ENCODE measurements around the gene DNPEP. TPM values are rescaled to one million over a fixed set of nuclear protein-coding genes. Genes with fewer than 3 reads are reported as not detected.
"Not testable (repeated sequence)": the region's sequence is repeated elsewhere in the genome, so short reads cannot be mapped to it uniquely, and the experiment has no call there.

The DNPEP gene
- total RNA-seq, 4 donors from 2014 or later = 35.9 to 49.5 (median 41.6) TPM

DNA sequence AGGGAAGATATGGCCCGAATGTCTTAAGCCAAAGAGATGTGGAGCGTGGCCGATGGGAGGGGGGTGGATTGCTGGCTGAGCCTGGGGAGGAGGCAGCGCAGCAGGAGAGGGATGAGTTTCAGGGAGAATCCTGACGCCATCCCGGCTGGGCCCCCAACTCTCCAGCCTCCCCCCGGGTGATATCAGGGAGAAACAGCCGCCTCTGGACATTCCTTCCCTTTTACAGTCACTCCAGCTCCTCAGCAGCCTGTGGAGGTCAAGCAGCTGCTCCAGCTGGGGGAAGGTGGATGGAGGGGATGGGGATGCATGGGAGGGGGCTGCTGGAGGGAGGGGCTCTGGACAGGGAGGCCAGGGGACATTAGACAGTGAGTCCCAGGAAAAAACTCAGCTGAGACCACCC lies 20.9 kb upstream of the DNPEP start:
- TF ChIP-seq, protein P1, sequence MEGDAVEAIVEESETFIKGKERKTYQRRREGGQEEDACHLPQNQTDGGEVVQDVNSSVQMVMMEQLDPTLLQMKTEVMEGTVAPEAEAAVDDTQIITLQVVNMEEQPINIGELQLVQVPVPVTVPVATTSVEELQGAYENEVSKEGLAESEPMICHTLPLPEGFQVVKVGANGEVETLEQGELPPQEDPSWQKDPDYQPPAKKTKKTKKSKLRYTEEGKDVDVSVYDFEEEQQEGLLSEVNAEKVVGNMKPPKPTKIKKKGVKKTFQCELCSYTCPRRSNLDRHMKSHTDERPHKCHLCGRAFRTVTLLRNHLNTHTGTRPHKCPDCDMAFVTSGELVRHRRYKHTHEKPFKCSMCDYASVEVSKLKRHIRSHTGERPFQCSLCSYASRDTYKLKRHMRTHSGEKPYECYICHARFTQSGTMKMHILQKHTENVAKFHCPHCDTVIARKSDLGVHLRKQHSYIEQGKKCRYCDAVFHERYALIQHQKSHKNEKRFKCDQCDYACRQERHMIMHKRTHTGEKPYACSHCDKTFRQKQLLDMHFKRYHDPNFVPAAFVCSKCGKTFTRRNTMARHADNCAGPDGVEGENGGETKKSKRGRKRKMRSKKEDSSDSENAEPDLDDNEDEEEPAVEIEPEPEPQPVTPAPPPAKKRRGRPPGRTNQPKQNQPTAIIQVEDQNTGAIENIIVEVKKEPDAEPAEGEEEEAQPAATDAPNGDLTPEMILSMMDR (IDR thresholded peaks at IDR 0.05) = no peak
- no peak for TF ChIP-seq POLR2A (IDR thresholded peaks at IDR 0.05)
- no peak for DNase-seq
- Histone ChIP-seq H3K4me3 (replicated peaks in 1 of 3) (no peak overlapping the region), H3K27ac (no peak overlapping the region), H3K27me3 (no peaks in the 10 kb centered on the region), H3K9me3 (no peaks in the 10 kb centered on the region), H3K4me1 (no peaks in the 10 kb centered on the region), H3K36me3 (no peaks in the 10 kb centered on the region)
- intact Hi-C loops (cut with DNase I) = loop anchor here (5.0 to 10.0 kb wide), 2 partner anchors 44 to 226 kb away; no protein-coding TSS in a partner anchor
- 61 to 66% methylated on average over 8 of the region's 8 CpGs for WGBS, 2 donors

DNA sequence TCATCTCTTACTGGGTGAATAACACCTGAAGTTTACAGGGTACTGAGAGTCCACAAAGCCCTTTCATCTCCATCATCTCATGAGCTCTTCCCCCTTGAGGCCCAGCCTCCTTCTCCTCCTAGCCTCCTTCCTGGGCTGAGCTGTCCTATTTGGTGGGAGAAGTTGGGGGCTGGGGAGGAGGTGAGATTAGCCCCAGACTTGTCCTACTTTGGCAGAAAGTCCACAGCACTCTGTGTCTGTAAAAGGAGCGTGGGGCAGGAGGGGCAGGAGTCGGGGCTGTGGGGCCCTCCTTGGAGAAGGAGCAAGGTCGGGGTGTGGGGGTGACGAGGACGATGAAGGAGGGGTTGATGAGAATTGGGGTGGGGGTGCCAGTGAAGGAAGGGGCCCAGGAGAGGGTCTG lies 20.5 kb upstream of the DNPEP start:
- 86% methylated on average over 5 of the region's 5 CpGs for WGBS, 2 donors
- H3K27ac ChIP-seq = no peak overlapping the region
- intact Hi-C loops (cut with DNase I) = loop anchor here (5.0 to 10.0 kb wide), 2 partner anchors 44 to 227 kb away; no protein-coding TSS in a partner anchor

DNA sequence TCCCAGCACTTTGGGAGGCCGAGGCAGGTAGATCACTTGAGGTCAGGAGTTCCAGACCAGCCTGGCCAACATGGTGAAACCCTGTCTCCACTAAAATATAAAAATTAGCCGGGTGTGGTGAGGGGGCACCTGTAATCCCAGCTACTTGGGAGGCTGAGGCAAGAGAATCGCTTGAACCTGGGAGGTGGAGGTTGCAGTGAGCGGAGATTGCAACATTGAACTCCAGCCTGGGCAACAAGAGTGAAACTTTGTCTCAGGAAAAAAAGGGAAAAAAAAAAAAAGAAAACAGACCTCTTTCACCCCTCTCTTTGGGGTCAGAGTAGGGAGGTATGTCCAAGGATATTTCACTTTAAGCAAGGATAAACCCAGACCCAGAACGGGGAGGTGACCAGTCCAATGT lies 19.6 kb upstream of the DNPEP start:
- not testable (repeated sequence) for H3K36me3 ChIP-seq; H3K27me3 ChIP-seq; DNase-seq; H3K27ac ChIP-seq; H3K4me1 ChIP-seq; H3K9me3 ChIP-seq; H3K4me3 ChIP-seq (replicated peaks in 1 of 3)
- intact Hi-C loops (cut with DNase I) = loop anchor here (5.0 to 10.0 kb wide), 2 partner anchors 45 to 227 kb away; no protein-coding TSS in a partner anchor
- 67 to 71% methylated on average over 5 of the region's 5 CpGs for WGBS, 2 donors

More for the DNA sequence above, 20.5 kb upstream of the DNPEP start:
- Histone ChIP-seq H3K4me3 (replicated peaks in 1 of 3) (no peak overlapping the region), H3K9me3 (no peaks in the 10 kb centered on the region), H3K27me3 (no peaks in the 10 kb centered on the region), H3K36me3 (no peaks in the 10 kb centered on the region), H3K4me1 (peaks cover 0 to under 1% of the 10 kb centered on the region in 2 donors)
- TF ChIP-seq, protein P1 (IDR thresholded peaks at IDR 0.05) = no peak
- TF ChIP-seq POLR2A (IDR thresholded peaks at IDR 0.05) = no peak
- DNase-seq = no peak

DNA sequence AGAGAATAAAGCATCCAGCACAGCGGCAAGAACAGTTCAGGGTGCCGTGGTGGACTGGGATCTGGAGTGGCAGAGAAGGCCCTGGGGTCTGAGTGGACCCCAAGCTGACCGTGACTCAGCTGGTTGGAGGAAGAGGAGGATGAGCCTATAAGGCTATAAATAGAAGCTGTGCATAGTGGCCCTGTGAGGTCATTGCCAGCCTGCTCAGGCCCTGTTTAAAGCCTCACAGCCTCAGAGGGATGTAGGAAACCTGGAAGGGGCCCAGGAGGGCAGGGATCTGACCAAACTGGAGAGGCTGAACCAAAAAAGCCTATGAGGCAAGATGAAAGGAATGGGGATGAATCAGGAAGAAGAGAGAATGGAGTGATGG lies 19.1 kb upstream of the DNPEP start:
- Histone ChIP-seq H3K27ac (no peak overlapping the region), H3K4me1 (peaks cover 0 to 5% of the 10 kb centered on the region in 2 donors), H3K4me3 (replicated peaks in 1 of 3) (no peak overlapping the region), H3K36me3 (no peaks in the 10 kb centered on the region), H3K9me3 (no peaks in the 10 kb centered on the region), H3K27me3 (no peaks in the 10 kb centered on the region)
- no peak for DNase-seq
- no peak for TF ChIP-seq POLR2A (IDR thresholded peaks at IDR 0.05)
- TF ChIP-seq, protein P1 (IDR thresholded peaks at IDR 0.05) = no peak
- intact Hi-C loops (cut with DNase I) = loop anchor here (5.0 to 10.0 kb wide), 2 partner anchors 45 to 228 kb away; no protein-coding TSS in a partner anchor
- WGBS, 2 donors = 77 to 82% methylated on average over 3 of the region's 3 CpGs

DNA sequence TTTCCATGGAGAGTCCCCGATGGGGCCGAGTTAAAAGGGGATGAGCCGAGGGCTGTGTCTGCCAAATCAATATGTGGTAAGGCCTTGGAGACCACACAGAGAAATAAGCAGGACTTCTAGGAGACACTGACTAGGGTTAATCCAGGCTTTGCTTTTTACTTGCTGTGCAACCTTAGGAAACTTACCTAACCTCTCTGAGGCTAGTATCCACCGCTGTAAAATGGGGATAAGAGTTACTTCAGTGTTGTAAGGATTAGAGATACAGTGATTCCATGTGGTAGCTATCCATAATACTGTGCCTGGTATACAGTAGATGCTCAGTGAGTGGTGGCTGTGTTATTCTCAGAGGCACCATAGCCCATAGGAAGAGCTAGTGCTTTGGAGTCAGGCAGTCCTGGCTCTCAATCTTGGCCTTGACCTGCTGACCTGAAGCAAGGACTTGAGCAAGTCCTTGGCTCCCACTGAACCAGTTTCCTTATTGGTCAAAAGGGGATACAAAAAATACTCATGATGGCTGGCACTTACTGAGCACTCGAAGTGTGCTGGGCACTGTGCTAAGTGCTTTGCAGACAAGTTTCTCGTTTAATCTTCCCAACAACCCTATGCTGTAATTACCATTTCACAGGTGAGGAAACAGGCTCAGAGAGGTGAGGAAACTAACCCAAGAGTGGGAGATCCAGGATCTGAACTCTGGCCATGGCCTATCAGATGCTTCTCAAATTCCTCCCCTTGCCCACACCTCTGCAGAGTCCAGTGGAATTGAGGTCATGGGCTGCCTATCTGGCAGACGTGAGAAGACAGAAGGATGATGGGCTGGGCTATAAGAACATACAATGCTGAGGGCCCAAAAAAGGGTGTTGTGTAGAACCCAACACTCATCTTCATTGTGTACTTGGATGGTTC lies 18.5 kb upstream of the DNPEP start:
- no peaks in the 10 kb centered on the region for H3K36me3 ChIP-seq
- intact Hi-C loops (cut with DNase I) = loop anchor here (5.0 to 10.0 kb wide), 2 partner anchors 46 to 229 kb away; no protein-coding TSS in a partner anchor
- H3K4me3 ChIP-seq (replicated peaks in 1 of 3) = no peak overlapping the region
- H3K27me3 ChIP-seq = no peaks in the 10 kb centered on the region
- no peak overlapping the region for H3K27ac ChIP-seq
- 85 to 89% methylated on average over 7 of the region's 7 CpGs for WGBS, 2 donors
- TF ChIP-seq, protein P1 (IDR thresholded peaks at IDR 0.05) = no peak
- TF ChIP-seq POLR2A (IDR thresholded peaks at IDR 0.05) = no peak
- no peaks in the 10 kb centered on the region for H3K9me3 ChIP-seq
- DNase-seq = no peak
- H3K4me1 ChIP-seq = peaks cover 0 to 5% of the 10 kb centered on the region in 2 donors

Data from thyroid gland (tissue), 4 donors.